GM21367 (cell line): Measurements from ENCODE around the gene PREX1.

ENCODE experiments used
- ATAC-seq: cut with Tn5 transposase; IDR thresholded peaks from one replicate; pipeline ENCODE4 v1.9.1; 2021; ENCODE audit not compliant: unreplicated experiment

The PREX1 gene

GRCh38 chr20:48665785-48666184 lies 162.0 kb downstream of the PREX1 start:
- no peak for ATAC-seq

DNA sequence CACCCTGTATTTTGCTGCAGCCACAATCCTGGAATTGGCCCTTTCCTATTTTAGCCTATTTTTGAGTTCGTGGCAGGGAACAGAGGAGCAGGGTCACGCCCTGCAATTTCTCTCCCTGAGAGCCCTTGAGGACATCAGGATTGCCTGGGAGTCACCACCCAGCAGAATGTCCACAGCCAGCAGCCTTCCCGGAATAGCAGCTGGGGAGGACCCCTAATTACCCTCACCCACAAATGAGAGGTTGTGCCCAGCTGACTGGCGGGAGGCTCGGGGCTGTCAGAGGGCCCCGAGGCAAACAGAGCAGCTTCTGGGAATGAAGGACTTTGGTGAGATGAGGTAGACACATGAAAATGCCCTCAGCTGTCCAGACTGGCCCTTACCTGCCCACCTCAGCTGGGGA lies 165.1 kb downstream of the PREX1 start:
- ATAC-seq: no peak

DNA sequence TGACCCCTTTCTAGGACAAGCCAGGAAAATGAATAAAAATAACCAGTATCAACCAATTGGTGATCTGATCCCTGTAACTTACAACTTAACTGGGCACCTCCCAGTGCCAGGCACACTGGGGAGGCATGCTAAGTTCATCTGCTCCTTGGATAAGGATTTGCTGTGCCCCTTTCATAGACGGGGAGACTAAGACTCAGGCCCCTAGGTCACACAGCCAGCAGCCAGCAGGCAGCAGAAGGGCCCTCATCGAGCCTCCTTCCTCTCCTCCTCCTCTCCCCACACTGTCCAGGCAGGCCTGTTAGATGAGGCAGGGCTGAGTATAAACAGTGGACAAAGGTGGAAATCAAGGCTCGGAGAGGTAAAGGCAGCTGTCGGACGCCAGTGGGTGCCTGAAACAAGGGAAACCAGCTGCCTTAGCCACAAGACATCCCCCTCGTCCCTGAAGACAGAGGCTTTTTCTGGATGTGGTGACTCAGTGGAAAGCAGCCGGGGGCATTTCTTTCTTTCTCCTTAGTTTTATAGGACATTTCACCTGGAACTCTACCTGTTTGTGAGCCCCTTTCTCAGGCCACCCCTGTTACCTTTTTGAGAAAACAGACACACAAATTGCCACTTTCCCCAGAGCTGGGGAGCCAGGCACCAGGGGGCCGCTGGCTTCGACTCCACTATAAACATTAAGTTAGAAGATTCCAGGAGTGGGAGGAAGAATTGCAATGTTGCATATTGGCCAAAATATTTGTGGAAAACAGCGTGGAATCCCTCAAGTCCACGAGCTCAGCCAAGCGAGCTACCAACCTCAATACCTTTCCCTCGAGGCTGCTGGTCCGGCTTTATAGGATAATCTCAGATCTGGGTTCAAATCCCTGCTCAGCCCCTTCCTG lies 166.0 kb downstream of the PREX1 start:
- no peak for ATAC-seq

- ATAC-seq: no peak
These were observed 167.0 kb downstream of the PREX1 start for GRCh38 chr20:48660788-48661187.

- no peak for ATAC-seq
These were observed 167.9 kb downstream of the PREX1 start for GRCh38 chr20:48659858-48660257.

DNA sequence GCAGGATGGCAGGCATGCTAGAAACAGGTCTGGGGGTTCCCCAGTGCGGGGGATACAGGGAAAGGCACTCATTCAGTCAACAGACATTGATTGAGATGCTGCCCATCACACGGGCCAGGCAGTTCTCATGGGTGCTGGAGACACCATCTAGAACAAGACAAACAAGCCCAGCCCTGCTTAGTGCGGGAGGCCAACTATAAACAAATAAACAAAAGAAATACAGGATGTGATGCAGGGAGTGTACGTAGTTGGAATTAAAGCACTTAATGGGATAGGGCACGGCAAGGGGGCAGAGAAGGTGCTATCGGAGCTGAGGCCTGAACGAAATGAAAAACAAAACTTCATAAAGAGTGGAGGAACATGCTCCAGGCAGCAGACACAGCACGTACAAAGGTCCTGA lies 169.3 kb downstream of the PREX1 start:
- ATAC-seq: no peak

- no peak for ATAC-seq
These were observed 169.7 kb downstream of the PREX1 start for GRCh38 chr20:48658198-48658476.

DNA sequence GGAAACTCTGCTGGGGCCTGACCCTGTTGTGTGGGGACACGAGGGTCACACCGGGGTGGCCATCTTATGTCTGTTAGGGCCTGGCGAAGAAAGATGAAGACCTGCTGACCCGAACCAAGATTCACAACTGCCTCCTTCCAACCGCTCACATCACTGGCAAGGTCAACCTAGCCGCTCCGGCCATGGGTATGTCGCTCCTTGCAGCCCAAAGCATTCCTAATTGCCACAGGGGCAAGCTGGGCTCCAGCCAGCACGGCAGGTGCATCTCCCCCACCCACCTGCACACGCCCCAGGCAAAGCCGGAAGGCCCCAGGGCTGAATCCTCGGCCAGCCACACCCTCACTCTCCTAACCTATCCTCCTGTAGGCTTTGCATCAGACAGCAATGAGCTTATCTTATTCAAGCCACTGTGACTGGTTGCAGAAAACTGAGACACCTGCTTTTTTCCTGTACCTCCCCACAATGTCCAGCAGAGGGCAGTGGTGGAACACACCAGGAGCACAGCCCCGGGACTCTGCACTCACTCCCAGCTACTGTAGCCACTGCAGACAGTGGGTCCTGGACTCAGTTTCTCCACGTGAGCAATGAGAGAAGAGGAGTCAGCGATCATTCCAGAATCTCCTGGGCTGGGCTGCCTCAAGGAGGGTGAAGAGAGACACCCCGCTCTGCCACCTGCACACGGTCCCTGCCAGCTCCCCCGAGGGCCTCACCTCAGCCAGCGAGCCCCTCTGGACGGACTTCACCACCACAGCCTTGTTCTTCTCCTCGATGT lies 170.2 kb downstream of the PREX1 start:
- ATAC-seq: no peak

- no peak for ATAC-seq
These were observed 171.1 kb downstream of the PREX1 start for GRCh38 chr20:48656661-48657211.

DNA sequence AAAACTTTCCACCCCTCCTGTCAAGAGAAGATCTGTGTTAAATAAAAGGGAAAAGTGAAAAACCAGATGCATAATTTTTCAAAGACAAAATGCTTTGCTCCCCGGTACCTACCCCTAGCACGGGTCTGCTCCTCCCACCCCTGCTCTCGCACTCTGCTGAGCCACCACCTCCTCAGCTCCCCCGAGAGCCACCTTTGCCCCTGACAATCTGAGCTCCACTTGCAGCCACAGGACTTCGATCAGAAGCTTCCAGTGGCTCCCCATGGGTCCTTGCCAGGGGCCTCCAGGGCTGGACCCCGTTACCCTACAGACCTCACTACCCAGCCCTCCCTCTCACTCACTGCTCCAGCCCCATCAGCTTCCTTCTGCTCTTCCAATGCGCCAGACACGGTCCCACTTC lies 171.7 kb downstream of the PREX1 start:
- ATAC-seq: no peak

DNA sequence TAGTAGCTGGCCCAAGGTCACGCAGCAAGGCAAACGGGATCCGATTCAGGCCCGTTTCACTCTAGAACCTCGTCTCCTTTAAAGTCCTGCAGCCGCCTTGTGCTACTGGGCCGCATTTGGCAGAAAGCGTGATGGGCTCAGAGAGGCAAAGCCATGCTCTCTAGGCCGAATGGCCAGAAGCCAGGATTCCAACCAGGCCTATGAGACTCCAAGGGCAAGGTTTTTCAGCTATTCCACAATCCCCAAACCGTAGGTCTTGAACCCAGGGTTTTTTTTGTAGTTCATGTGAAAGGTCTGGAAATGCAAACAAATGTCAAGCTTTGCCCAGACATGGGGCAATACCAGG lies 174.1 kb downstream of the PREX1 start:
- no peak for ATAC-seq

GRCh38 chr20:48652961-48653705 lies 174.7 kb downstream of the PREX1 start:
- ATAC-seq: no peak

DNA sequence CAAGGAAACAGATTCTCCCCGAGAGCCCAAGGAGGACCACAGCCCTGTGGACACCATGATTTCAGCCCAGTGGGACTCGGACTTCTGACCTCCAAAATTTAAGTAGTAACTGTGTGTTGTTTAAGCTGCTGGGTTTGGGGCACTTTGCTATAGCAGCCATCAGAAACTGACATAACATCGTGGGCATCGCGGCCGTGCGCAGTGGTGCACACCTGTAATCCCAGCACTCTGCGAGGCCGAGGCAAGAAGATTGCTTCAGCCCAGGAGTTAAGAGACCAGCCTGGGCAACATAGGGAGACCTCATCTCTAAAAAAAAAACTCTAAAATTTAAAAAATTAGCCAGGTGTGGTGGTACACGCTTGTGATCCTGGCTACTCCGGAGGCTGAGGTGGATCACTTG lies 175.8 kb downstream of the PREX1 start:
- ATAC-seq: no peak

- no peak for ATAC-seq
These were observed 176.5 kb downstream of the PREX1 start for GRCh38 chr20:48651271-48651670.

DNA sequence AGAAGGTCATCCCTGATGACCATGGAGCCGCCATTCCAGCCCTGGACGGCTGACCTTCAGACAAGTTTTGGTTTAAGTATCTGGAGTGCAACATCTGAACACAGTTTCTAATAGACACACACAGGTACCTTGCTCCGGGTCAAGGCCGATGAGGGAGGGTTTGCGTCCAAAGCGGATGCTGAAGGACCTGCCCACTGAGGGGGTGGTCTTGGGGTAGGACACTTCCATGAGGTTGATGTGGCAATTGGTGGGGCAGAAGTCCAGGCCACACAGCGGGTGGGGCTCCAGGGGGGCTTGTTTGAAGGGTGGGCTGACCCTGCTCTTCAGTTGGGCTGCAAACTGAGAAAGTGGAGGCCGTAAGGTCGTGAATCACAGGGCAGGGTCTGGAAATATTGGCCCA lies 177.9 kb downstream of the PREX1 start:
- ATAC-seq: no peak

- ATAC-seq: no peak
These were observed 178.6 kb downstream of the PREX1 start for GRCh38 chr20:48649104-48649626.

GRCh38 chr20:48648482-48649051 lies 179.2 kb downstream of the PREX1 start:
- ATAC-seq: no peak

- no peak for ATAC-seq
These were observed 179.9 kb downstream of the PREX1 start for GRCh38 chr20:48647858-48648257.

GRCh38 chr20:48645666-48646065 lies 182.1 kb downstream of the PREX1 start:
- ATAC-seq: no peak

- ATAC-seq: no peak
These were observed 183.4 kb downstream of the PREX1 start for GRCh38 chr20:48644286-48644828.
